ENCODE measurements around the gene SCYGR1.

Gene SCYGR1

DNA sequence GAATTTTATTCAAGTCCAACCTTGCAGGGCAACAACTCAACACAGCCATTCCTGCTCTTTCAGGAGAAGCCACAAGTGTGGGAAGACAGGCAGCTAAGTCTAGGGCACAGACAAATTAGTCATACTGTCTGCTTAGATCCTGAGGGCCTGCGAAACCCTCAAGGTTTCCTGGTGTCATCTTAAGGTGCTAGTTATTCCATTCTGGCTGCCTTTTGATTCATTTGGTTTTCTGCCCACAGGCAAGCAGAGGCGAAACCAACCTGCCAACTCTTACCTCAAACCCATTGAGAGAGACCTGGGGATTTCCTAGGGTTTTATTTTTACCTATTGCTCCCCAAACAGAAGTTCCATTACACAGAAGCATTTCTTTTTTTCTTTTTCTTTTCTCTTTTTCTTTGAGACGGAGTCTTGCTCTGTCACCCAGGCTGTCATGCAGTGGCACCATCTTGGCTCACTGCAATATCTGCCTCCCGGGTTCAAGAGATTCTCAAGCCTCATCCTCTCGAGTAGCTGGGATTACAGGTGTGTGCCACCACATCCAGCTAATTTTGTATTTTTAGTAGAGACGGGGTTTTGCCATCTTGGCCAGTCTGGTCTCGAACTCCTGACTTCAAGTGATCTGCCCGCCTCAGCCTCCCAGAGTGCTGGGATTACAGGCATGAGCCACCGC is 23.7 kb upstream of the SCYGR1 start:
- DNase-seq = no peak
- TF ChIP-seq GATA1 (IDR thresholded peaks at IDR 0.05; ENCODE audit: low read depth, low read length) = no peak
- no peak for TF ChIP-seq POLR2A (IDR thresholded peaks at IDR 0.05; ENCODE audit: low read length)

DNA sequence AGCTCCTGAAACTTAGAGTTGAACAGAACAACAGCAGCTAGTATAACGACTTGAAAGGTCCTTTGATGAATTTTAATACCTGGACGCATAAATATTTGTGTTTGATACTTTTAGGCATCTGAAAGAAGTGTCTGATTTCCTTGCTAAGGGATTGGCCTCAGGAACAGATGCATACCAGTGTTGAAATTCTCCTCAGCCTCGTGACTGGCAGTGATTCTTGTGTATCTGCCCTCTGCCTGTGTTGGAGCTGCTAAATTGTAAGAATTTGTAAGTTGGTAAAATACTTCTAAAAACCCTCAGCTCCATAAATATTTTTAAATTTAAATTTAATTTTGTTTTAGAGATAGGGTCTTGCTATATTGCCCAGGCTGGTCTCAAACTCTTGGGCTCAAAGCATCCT is 22.4 kb upstream of the SCYGR1 start:
- TF ChIP-seq GATA1 (IDR thresholded peaks at IDR 0.05; ENCODE audit: low read depth, low read length) (no peak), POLR2A (IDR thresholded peaks at IDR 0.05; ENCODE audit: low read length) (no peak)
- DNase-seq = no peak

DNA sequence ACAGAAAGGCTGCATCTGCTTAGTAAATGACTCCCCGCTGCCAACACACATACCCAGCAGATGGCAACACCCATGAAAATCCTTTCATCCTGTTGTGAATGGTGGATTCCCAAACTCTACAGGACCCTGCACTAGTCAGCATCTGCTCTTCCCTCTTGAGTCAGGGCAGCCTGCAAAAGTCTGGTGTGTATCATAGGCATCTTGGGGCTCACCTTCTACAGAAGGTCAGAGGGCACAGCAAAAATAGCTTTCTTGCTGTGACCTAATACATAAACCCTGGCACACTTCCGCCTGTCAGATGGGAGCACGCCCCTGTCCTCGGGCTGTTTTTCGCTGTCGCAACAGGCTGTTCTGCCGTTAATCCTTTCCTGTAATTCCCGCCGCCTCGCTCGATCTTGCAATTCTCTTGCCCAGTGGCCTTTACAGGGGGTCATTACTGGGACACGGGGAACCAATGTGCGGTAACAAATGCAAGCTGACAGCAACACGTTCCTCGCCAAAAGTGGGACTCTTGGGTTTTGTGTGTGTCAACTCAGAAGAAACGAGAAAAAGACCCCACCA is 19.9 kb upstream of the SCYGR1 start:
- no peak for DNase-seq
- no peak for TF ChIP-seq GATA1 (IDR thresholded peaks at IDR 0.05; ENCODE audit: low read depth, low read length)
- TF ChIP-seq POLR2A (IDR thresholded peaks at IDR 0.05; ENCODE audit: low read length) = no peak

DNA sequence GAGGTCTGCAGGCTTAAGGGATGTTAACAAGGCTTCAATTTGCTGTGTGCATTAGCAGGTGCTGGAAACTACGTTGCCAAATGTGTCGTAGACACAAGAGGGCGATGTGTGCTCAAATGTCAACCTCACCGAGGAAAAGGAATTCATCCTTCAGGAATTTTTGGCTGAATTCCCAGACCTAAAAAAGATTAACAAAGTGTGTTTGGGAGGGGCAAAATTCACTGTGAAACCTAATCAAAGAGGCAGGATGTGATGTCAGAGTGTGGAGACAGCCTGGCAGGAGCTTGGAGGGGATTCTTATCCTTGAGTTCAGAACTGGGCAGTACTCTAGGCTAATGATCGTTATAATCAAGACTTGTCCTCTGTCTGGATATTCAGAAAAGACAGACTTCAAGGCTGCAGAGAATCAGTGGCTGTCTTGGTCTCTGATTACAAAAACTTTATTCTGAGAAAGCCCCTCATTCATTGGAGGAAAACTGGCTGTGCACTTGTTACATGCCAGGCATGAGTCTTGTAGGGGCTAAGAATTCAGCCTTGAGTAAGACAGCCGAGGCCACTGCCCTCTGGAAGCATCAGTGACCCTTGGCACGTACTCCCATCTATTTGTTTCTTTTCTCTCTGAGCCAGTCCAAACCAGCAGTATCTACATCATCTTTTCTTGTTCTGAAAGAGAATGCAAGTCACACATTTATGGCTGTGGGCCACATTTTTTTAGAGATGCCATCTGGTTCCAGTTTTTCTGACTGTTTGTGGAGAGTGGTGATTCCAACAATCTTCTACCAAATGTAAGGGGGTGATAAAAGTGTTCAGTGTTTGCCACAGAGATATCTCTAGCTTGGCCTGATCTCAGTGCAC is 18.7 kb upstream of the SCYGR1 start:
- peak; percentile 80 to 90 for DNase-seq
- TF ChIP-seq GATA1 (IDR thresholded peaks at IDR 0.05; ENCODE audit: low read depth, low read length) (no peak), POLR2A (IDR thresholded peaks at IDR 0.05; ENCODE audit: low read length) (no peak)

DNA sequence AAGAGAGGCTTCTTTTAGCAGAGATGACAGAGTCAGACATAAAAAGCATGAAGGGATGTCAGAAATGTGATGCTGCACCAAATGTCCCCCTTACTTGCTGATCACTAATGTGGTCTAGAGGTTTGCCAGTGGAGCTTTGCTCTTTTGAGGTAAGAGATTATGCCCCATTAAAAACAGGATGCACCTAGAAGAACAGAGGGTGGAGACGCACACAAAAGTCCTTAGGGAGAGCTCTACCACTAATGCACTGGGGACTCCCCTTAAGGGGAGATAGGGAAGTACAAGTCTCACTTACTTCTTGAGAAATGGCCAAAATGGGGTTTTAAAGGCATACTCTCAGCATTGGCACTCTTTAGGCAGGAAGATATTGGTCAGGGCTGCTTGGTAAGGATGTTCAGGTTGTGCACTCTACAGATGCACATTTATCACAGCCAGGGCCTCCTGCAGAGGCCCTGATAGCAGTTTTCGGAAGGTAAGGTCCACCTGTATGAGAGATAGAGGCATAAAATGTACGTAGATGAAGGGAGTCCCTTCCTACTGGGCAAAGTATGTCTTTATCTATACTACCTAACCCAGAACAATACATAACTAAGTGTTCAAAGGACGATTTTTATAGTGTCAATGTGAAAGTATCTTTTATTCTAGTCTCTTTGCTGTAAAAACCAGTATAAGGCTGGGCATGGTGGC is 17.0 kb upstream of the SCYGR1 start:
- TF ChIP-seq POLR2A (IDR thresholded peaks at IDR 0.05; ENCODE audit: low read length) = no peak
- no peak for TF ChIP-seq GATA1 (IDR thresholded peaks at IDR 0.05; ENCODE audit: low read depth, low read length)
- DNase-seq = no peak

DNA sequence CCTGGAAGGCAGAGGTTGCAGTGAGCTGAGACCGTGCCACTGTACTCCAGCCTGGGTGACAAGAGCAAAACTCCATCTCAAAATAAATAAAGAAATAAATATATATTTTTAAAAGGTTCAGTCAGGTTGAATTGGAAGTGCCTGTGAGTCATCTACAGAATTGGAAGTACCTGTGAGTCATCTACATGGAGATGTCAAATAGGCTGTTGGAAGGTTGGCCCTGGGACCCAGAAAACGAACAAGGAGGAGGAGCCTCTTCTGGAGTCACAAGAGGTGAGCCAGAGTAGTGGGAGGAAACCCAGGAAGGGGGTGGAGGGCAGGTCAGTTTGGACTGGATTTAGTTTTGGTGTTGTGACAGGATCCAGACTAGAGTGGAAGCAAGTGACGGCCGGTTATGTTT is 15.2 kb upstream of the SCYGR1 start:
- no peak for DNase-seq
- TF ChIP-seq POLR2A (IDR thresholded peaks at IDR 0.05; ENCODE audit: low read length) (no peak), GATA1 (IDR thresholded peaks at IDR 0.05; ENCODE audit: low read depth, low read length) (no peak)

DNA sequence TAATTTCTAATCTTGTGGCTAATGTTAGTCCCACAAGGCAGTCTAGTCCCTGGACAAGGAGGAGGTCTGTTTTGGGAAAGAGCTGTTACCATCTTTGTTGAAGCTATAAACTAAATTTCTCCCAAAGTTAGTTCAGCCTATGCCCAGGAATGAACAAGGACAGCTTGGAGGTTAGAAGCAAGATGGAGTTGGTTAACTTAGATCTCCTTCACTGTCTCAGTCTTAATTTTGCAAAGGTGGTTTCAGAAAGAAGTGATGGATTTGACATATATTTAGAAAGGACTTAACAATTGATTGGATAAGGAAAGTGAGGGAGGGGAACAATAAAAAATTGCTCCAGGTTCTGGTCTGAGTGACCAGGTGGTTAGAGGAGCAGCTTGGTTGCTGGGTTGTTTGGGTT is 14.6 kb upstream of the SCYGR1 start:
- DNase-seq = no peak
- no peak for TF ChIP-seq POLR2A (IDR thresholded peaks at IDR 0.05; ENCODE audit: low read length)
- no peak for TF ChIP-seq GATA1 (IDR thresholded peaks at IDR 0.05; ENCODE audit: low read depth, low read length)

DNA sequence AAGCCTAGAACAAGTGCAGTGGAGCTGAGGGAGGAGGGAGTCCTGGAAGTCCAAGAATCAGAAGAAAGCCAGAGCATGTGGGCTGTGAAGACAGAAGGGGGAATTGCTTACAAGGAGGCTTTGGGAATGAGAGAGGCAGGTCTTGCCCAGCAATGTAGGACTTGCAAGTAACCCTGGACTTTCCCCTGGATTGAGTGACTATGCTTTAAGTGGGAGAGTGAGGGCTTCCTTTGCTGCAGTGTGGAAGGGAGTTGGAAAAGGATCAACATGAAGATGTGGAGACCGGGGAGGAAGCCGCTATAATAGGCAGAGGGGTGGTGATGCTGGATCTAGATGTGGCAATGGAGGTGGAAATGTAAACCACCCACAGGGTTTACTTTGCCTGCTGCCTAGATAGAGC is 13.8 kb upstream of the SCYGR1 start:
- TF ChIP-seq POLR2A (IDR thresholded peaks at IDR 0.05; ENCODE audit: low read length) (no peak), GATA1 (IDR thresholded peaks at IDR 0.05; ENCODE audit: low read depth, low read length) (no peak)
- DNase-seq = no peak

DNA sequence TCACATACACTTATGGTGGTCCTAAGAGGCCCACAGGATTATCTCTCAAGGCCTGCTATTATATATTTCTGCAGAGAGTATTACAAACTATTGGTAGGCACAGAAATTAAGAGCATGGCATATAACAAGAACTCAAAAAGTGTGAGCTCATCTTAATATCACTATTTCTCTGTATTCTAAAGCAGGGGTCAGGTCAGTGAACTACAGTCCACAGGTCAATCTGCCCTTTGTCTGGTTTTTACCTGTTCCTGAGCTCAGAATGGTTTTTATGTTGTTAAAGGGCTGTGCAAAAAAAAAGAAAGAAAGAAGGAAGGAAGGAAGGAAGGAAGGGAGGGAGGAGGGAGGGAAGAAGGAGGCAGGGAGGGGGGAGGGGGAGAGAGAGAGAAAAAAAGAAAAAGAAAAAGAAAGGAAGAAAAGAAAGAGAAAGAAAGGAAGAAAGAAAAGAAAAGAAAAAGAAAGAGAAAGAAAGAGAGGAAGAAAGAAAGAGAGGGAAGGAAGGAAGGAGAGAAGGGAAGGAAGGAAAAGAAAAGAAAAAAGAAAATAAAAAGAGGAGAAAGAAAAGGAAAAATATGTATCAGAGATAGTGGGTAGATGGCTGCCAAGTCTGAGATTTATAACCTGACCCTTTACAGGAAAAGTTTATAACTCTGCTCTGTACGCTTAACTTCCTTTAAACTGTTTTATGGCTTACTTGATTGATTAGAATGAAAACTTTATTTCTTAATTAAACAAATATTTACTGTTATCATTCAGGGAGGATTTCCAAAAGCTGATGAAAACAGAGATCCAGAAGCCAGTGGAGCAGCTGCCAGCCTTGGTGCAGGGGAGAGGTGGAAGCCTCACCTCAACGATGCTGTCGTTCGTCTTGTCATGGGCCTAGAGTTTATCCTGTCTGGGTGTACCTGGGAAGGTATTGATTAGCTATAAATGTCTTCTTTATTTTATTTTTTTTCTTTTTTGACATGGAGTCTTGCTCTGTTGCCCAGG is 11.2 kb upstream of the SCYGR1 start:
- TF ChIP-seq GATA1 (IDR thresholded peaks at IDR 0.05; ENCODE audit: low read depth, low read length) (no peak), POLR2A (IDR thresholded peaks at IDR 0.05; ENCODE audit: low read length) (no peak)
- no peak for DNase-seq

DNA sequence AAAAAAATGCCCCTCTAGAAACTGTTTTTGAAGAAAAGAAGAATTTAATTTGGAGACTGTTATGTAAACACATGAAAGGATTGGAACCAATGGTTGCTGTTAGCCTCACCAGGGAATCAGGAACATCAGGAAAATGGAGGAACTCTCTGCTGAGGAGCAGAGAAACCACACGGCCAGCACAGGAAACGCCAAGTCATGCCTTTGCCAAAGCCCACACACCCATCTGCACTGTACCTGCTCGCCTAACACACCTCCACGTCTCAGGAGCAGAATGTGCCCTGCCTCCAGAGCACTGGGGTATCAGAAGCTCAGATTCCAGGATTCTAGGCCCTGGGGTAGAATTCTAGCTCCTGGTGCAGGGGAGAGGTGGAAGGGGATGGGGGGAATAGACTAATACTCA is 9.8 kb upstream of the SCYGR1 start:
- no peak for DNase-seq
- TF ChIP-seq POLR2A (IDR thresholded peaks at IDR 0.05; ENCODE audit: low read length) = no peak
- TF ChIP-seq GATA1 (IDR thresholded peaks at IDR 0.05; ENCODE audit: low read depth, low read length) = no peak

DNA sequence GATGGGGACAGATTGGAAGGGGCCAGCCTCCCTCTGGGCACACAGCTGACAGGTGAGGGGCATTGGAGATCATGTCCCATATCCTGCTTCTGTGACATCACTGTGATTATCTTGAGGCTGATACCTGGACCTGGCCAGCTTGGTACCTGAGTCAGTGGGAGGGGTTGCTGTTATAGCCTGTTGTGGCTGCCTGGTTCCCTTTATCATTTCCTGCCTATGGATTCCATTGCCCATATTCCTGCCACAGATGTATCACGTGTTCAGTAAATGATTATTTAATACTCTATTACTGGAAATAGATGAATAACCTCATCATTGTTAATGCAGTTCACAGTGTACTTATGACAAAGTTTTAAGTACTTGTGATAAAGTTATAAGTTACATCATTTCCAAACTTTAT is 7.8 kb upstream of the SCYGR1 start:
- TF ChIP-seq GATA1 (IDR thresholded peaks at IDR 0.05; ENCODE audit: low read depth, low read length) = no peak
- DNase-seq = no peak

DNA sequence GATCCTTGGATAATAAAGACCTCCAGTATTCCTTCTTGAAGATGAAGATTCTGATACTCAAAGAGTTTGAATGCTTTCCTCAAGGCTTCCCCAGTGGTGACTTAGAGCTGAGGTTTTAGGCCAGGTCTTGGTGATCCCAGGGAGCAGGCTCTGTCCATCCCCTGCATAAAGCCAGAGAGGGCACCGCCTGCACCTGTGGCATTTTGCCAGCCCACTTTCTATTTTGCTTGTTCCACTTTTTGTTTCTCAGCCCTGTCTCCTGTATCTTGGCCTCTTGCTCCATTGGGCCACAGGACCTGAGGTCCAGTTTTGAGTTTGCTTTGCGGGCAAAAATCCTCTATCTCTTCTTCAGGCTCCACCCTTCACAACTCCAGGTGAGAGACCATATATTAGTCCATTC is 6.7 kb upstream of the SCYGR1 start:
- TF ChIP-seq GATA1 (IDR thresholded peaks at IDR 0.05; ENCODE audit: low read depth, low read length) = no peak
- no peak for TF ChIP-seq POLR2A (IDR thresholded peaks at IDR 0.05; ENCODE audit: low read length)
- DNase-seq = no peak

Measured in erythroblast (primary cell).